ENCODE results near the gene NELL1.
"Not testable (repeated sequence)": the region's sequence is repeated elsewhere in the genome, so short reads cannot be mapped to it uniquely, and the experiment has no call there.

Gene NELL1

DNA sequence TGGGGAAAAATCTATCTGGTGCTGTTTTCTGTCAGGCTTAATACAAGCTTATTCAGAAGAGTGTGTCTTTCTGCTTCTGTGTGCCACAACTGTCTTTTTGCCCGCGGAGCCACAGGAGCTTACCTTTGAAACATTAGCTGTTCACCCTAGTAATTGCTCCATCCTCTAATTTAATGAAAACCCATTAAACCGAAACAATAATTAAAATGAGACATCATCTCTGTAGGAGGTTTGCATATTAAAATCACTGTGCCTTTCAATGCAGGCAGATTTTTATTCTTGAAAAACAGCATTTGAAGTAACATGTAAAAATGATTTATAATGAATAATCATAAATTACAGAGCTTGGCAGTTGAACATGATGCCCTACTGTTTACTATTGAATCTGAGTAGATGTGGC is 102.3 kb downstream of the NELL1 start:
- no peak for DNase-seq

DNA sequence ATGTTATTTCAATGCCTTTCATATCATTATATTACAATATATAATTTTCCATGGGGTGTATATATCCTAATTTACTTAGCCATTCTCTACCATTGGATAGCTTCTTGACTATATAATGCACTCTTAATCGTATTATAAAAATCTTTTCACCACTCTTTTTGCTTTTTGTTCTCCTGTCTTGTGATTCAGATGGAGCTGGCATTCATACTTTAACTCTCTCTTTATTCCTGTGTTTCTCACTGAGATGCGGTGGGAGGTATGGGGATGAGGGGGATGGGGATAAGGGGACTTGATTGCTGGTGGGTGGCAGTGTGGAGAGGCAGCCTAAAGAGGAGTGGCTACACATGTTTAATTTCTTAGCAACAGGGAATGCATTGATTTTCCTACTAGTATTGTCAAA is 105.9 kb downstream of the NELL1 start:
- DNase-seq: no peak

DNA sequence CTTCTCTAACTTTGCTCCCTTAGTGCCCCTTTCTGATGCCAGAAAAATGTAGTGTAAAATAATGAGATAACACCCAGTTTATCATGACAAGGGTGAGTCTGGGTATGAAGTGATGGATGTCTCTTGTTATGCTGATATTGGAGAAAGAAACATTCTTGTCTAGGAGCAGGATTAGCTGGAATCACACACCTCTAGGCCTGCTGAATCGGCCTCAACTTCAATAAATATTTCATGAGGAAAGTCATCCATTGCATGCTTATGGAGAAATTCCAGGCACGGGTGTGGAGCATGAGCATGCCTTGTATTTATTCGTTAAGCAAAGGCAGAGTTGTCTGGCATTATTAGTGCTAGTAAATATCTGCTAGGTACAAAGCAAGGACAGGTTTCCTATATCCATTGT is 113.4 kb downstream of the NELL1 start:
- DNase-seq: no peak

DNA sequence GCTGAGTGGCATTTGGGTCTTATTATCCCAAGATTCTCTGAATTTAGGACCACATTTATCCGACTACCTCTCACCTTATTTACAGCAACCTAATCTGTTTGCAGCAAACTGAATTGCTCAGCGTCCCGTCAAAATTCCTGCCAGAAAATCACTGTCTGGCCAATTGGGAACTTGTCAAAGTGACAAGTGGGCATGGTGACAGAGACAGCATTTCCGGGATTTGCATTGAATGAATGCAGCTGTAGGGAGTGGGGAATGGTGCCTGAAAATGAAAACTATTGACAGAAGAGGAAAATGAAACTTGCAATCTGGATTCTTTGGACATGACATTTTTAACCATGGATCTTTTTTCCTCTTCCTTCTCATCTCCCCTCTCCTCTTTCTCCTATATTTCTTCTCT is 113.8 kb downstream of the NELL1 start:
- DNase-seq: no peak

DNA sequence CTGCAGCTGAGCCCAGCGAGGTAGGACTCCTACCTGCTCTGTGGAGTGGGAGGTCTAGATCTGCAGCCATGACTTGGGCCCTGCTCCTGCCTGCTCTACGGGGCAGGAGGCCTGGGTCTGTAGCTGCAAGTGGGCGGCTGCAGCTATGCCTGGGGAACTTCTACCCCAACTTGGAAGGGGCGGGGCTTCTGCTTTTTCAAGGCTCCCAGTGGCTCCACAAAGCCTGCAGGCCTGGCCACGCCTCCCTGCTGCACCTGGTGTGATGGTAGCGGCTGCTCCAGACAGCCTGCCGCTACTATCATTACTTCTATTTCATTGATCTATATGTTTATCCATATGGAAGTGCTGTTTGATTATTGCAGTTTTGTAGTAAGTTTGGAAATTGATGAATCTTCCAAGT is 121.2 kb downstream of the NELL1 start:
- no peak for DNase-seq

DNA sequence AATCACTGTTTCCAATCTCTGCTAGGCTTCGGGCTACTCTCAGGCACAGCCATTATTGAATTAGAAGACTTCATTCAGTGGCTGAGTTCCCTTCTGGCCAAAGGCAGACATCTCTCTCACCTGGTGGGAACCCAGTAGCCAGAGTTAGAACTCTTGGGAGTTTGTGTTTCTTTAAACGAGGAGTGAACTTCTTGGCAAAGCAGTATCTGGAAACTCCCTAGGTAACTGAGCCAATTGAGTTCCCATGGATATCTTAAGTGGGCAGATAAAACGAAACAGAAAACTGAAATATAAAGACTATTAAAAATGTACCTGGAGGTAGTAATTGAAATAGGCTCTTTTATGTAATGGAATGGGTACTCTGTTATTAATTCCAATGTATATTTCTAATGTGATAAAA is 125.6 kb downstream of the NELL1 start:
- no peak for DNase-seq

DNA sequence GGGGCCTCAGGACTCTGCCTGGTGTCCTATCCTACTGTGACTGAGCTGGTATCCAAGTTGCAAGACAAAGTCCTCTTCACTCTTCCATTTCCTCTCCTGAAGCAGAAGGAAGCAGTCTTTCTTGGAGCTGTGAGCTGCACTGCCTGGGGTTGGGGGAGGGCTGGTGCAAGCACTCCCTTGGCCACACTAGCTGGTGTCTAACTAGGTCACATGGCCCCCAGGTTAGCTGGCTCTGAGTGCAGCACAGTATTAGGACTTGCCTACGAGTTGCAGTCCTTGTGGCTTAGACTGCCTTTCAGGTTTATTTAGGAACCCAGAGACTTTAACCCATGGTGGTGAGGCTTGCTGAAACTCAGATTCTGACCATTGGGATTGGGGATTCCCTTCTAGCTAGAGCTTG is 138.9 kb downstream of the NELL1 start:
- DNase-seq: no peak

DNA sequence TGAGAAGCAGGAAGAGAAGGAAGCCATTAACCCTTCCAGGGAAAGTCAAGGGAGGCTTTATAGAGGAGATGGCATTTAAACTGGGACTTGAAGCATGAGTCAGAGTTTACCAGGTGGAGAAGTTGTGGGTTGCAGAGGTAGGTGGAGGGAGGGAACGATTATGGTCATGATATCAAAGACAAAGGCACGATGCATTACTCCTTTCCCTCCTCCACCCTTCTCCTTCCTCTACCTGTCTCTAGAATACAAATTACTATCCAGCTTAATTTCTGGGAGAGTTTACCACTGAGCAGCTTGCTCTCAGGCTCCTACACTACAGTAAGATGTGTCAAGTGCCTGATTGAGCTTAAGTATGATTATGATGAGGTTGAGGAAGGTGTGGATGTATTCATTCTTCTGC is 151.7 kb downstream of the NELL1 start:
- DNase-seq: no peak

DNA sequence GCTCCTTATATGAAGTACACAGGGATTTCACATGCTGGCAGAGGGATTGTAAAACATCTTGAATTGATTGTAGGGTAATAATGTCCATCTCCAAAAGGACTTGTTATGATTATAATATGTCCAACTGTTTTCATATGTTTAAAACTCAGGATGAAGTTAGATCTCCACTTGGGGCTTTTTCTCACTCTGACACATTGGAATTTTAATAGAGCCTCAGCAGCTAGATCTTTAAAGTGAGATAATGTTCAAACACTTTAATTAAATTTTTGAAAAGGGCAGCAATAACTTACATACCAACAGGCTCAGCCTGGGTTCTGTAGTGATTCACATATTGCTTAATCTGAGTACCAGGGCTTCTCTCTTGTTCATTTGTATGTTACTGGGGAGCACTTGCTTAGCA is 152.1 kb downstream of the NELL1 start:
- no peak for DNase-seq

DNA sequence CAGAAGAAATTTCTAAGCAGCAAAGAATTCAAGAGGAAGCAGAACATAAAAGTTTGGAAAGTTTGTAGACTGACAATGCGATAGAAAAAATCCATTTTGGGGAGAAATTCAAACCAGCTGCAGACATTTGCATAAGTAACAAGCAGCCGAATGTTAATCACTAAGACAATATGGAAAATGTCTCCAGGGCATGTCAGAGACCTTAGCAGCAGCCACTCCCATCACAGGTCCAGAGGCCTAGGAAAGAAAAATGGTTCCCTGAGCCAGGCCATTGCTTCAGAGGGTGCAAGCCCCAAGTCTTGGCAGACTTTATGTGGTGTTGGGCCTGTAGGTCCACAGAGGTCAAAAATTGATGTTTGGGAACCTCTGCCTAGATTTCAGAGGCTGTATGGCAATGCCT is 155.4 kb downstream of the NELL1 start:
- DNase-seq: no peak

DNA sequence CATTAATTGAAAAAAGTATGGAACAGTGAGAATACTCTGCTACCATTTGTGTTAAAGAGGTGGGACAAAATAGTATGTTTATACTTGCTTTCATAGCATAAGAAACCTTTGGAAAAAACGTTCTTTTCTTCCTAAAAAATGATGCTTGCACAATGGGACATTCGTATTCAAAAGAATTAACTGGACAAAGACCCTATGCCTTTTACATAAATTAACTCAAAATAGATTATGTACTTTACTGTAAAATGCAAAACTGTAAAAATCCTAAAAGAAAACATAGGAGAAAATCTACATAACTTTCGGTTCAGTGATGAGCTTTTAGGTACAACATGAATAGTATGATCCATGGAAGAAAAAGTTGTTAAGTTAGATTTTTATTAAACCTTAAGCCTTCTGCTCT is 166.2 kb downstream of the NELL1 start:
- no peak for DNase-seq

DNA sequence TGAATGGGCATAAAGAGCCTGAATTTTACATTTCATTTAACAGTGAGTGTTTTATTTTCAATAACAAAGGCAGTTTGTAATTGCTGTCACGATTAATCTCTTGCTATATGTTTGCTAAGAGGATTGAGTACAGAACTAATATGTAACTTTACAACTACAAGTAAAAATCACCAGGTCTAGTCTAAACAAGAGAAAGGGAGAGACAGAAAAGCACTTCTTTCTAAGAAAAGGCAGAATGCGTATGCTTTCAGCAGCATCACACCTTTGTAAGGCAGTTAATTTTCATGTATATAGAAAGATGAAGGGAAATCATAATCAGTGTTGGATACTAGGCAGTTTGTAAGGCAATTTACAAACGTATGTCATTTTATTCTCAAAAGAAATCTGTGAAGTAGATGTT is 169.8 kb downstream of the NELL1 start:
- no peak for DNase-seq

DNA sequence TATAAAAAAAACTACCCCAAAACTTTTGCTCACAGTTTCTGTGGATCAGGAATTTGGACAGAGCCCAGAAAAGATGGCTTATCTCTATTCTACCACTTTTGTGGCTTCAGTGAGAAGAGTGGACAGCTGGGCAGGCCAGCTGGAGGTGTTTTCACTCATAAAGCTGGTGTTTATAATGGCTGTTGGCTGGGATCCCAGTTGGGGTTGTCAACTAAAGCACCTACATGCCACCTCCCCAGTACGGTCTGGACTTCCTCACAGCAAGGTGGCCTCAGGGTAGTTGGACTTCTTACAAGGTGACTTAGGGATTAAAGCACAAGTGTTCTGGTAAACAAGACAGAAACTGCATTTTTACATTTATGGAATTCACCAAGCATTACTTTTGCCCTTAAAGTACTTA is 171.0 kb downstream of the NELL1 start:
- no peak for DNase-seq

DNA sequence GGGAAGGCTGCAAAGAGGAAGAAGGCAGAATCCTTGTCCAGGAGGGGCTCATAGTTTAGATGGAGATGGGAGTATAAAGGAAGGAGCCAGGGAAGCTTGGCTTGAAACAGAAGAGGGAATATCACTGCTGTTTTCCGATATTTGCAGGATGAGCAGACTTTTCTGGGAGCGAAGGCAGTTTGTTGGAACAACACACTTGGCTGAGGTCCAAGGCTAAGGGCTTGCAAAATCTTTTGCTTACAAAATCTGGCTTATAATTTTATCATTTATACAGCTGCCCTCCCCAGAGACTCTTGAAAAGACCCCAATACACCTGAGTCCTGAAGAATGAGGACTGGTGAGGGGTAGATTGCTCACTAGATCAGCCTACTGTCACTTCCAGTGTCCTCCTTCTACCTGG is 174.8 kb downstream of the NELL1 start:
- DNase-seq: no peak

DNA sequence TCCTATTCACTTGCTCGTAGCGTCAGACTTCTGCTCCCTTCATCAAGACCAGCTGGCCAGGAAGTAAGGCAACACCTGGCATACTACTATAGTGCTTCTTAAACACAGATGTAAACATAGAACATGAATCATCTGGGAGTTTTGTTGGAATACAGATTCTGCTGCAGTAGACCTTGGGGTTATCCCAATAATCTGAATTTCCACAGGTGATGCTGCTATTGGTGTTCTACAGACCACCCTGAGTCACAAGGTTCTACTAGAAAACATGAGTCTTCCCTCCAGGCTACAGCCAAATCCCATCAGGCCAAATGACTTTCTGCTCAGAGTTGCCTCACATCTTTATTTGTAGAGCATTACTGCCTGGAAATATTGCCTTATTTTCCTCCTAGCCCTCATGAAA is 175.2 kb downstream of the NELL1 start:
- DNase-seq: no peak

DNA sequence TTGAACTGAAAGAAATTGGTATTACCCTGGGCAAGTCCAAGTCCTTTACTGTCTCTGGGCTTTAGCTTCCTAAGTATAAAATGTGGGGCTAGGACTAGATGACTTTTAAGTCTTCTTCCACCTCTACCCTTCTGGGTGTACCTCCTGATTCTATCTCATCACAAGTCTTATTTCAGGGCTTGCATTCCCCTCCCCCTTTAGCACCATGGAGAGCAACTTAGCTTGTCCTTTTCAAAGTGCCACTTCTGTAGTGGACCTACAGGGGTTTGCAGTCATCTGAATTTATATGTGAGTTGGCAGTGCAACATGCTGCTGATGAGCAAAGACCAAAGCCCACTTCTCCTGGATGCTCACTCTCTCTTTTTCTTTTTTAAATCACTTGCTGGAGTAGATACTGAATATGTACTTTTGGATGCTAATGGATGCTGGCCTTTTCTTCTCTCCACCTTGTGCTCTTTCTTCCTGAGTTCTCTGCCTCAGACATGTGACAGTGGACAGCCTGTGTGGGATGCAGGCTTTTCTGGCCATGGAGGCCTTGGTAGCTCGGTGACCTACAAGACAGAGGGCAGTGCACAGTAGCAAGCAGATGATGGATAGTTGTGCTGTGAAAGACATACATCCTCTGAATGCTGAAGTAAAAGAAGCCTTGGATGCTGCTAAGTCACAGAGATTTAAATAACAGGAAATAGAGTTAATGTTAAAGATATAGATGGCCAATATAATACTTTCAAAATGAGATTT is 185.0 kb downstream of the NELL1 start:
- DNase-seq: no peak

DNA sequence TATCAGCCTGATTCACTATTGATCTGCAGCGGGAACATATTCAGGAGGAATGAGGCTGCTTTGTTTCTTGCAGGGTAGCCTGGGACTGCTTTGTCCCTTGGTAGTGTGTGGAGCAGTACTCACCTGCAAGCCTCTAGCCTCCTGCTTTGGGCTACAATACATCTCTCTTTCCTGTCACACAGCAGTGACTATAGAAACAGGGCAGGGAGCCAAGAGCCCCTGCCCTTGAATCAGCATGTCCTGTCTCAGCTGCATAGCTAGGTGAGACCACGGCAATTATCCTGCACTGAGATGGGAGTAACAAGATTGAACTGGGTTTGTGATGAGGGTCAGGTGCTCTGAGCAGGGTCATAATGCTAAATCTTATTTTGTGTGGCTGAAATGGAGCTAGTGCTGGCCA is 191.9 kb downstream of the NELL1 start:
- DNase-seq: no peak

DNA sequence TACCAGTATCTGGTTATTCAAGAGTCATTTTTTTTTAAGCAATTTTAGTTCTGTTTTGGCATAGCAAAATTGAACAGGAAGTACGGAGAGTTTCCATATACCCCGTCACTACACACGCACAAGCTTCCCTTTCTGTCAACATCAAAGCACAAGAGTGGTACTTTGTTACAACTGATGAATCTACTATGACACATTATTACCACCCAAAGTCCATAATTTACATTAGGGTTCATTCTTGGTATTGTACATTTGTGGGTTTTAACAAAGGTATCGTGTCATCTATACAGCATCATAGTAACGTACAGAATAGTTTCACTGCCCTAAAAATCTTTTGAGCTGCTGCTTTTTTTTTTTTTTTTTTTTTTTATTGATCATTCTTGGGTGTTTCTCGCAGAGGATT is 192.9 kb downstream of the NELL1 start:
- not testable (repeated sequence) for DNase-seq

DNA sequence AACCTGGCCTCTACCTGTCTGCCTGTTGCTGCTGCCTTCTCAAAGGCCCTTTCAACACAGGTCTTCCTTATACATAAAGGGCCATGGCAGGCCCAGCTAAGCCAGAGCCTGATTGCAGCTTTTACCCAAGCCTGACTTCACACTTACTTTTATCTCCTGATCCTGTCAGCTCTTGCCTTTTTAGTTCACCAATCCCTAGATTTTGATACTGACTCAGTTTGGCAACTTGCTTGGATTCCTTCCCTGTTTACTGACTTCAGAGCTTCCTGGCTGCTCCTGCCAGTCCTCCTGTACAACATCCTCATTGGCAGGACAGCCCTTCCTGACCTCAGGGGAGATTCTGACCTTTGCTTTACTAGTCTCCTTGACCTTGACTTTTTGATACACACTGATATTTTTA is 195.2 kb downstream of the NELL1 start:
- no peak for DNase-seq

DNA sequence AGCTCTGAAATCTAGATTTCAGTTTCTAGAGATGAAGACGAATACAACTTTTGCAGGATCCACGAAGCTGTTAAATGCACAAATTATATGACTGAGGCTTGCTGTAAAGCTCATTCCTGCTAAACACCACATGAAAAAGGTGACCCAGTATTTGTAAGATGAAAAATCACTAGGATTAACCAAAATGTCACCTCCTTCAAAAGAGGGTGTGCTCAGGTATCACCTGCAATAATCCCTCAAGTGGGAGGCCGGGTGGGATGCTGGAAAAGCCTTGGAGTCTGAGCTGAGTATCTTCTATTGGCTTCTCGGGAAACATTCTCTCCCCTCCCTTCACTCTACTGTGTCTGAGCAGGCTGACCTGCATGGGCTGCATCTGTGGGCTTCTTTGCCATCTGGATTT is 195.8 kb downstream of the NELL1 start:
- DNase-seq: no peak

DNA sequence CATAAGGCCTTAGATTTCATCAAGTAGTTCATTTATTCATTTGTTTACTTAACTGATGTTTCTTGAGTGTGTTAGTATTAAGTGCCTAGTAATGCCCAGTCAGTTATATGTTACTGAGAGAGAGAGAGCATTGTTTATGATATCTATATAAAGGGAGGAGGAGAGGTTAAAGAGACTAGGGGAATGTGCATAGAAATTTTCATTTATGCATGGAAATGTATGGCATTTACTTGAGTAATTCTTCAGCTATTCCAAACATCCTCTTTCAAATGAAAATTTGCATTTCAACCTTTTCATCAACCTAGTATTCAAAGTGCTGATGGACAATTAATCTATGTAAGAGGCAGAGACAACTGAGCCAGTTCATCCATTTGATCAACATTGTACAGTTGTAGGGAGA is 199.7 kb downstream of the NELL1 start:
- DNase-seq: no peak

DNA sequence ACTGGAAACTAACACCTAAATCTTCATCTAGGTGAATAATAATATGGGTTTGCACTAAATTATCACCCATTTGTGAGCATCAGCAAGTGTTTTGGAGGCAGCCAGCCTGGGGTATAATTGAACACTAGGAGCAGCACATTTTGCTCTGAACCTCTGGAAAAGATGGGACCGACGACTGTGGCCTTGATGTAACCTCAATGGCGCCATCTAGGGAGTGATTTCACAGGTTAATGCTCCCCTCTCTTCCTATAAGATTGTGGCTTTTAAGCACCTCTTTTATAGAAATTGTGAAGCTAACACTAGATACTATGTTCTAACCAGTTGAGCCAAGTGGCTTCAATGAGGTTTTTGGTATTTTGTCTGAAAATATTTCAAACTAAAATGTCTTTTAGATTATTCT is 203.7 kb downstream of the NELL1 start:
- DNase-seq: no peak

DNA sequence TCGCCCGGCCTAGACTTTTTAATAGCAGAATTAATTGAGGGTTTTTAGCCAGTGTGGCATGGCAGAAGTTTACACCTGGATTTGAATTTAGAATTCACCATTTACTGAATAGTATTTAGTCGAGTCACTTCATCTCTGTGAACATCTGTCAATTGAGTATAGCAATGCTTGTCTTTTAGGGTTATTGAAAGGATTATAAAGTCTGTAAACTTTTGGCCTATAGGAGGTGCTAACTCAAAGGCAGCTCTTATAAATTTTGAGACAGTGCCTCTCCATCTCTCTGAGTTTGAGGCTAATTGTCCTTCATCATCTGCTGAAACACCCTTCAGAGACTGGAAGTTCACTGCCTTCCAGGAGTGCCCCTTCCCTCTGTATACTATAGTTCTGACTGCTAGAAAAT is 205.0 kb downstream of the NELL1 start:
- DNase-seq: no peak

DNA sequence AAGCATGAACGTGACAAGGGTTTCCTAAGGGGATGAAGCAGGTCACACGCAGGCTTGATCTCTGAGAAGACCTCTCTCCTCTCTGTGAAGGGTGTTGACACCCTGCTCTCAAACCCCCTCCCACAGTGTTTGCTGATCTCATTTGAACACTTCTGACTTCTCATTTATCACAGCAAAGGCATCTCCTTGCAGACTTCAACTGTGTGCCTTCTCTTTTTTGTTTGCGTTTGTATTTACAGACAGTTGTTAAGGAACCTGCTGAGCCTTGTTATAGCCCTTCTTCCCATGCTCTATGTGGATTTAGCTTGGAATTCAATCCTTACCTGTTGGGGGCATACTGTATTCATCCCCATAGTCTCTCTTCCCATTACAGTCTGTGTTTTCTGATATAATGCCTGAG is 206.5 kb downstream of the NELL1 start:
- DNase-seq: no peak

DNA sequence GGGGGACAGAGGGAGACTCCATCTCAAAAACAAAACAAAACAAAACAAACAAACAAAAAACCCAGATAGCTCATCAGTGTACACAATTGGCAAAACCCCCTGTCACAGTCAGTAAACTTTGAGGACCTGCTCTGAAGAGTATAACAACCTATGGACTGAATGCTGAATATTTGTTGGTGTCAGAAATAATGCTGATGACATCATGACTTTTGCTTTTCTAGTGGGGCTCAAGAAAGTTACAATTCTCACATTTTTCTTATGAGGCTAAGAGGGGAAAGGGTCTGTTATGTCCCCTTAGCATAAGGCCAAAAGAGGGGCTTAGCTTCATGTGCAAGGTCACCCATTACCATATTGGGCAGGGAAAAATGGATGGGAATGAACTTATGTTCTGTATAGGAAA is 207.4 kb downstream of the NELL1 start:
- no peak for DNase-seq

DNA sequence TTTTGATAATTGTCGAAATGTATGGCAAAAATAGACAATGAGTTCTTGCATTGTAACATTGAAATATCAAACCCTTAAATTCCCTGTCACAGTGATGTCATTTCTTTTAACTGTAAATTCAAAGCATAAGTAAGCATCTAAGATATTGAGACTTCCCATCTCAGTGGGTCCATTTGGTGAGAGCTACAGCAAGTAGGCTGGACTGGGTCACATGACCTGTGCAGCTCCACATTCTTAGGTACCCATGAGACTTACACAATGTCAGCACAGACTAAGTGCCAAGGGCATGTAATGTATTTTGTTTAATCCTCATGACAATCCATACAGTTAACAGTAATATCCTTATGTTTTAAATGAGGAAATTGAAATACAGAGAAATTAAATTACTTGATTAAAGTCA is 210.7 kb downstream of the NELL1 start:
- no peak for DNase-seq

Measured in CD4-positive, alpha-beta T cell treated with Interleukin-1 beta for 1 hour (primary cell).